Testis (tissue), 3 donors: Measurements from ENCODE around the gene TMEM107. TPM values are rescaled to one million over a fixed set of nuclear protein-coding genes. Genes with fewer than 3 reads are reported as not detected.

ENCODE experiments used
- DNase-seq: peaks from one replicate; pipeline ENCODE4 v3.0.0-alpha.2; 2019
- H3K27ac ChIP-seq, 2 donors: fragments of 200-600 bp; sonication (generic); one replicate each; pipeline ENCODE4 v1.5.1; 2019
- H3K27me3 ChIP-seq: fragments of 200-600 bp; sonication (generic); one replicate; pipeline ENCODE4 v1.5.1; 2019
- H3K36me3 ChIP-seq: fragments of 200-600 bp; sonication (generic); one replicate; pipeline ENCODE4 v1.5.1; 2017; ENCODE audit warnings: low read depth; ENCODE audit errors: missing control alignments
- H3K4me1 ChIP-seq: fragments of 200-600 bp; sonication (generic); one replicate; pipeline ENCODE4 v1.5.1; 2019
- H3K4me3 ChIP-seq, 2 donors: fragments of 200-600 bp; sonication (generic); one replicate each; pipeline ENCODE4 v1.5.1; 2017 to 2019
- H3K9me3 ChIP-seq: fragments of 200-600 bp; sonication (generic); one replicate; pipeline ENCODE4 v1.5.1; 2017
- POLR2A ChIP-seq: fragments of 450-650 bp; IDR thresholded peaks from one replicate; pipeline ENCODE4 v1.6.1; 2017; ENCODE audit warnings: antibody characterized with exemption, mild to moderate bottlenecking, moderate library complexity
- WGBS, 2 donors: methylation state at CpG; one replicate each; pipeline ENCODE4 v1.1.5; 2018; 5-methylcytosine and 5-hydroxymethylcytosine counted together
- intact Hi-C: fragments of 100-400 bp; cut with DNase I; formaldehyde crosslinking; loops from one replicate; pipeline ENCODE4 v1.15.1; 2023; ENCODE audit warnings: low total_unique reads
- polyA plus RNA-seq: library from polyadenylated mRNA; stranded (reverse); fragments of 350-450 nt; fragmentation: Illumina TruSeq; extraction: RNeasy Lipid Tissue Mini Kit (QIAGEN cat#74804); gene quantifications from one replicate; pipeline ENCODE4 v1.2.3, GENCODE V29; 2014; ENCODE audit warnings: low read depth, low replicate concordance; ENCODE audit not compliant: insufficient read depth
- total RNA-seq, 2 donors: library from RNA; depleted of rRNA; stranded (reverse); fragments of >200 nt; gene quantifications; one replicate each; pipeline ENCODE4 v1.2.3, GENCODE V29; 2016
- TF ChIP-seq, protein P1 (sequence below), 3 experiments: fragments of 450-650 bp in 2 of 3; fragments of 200-600 bp in 1 of 3; sonication (generic) in 1 of 3; IDR thresholded peaks; one replicate each; pipeline ENCODE4 v1.5.1; 2016 to 2019; ENCODE audit warnings: antibody characterized with exemption in 3 of 3, mild to moderate bottlenecking in 2 of 3, moderate library complexity in 1 of 3

Gene TMEM107
- total and polyA plus RNA-seq, 3 donors from 2014 or later = 17.2 to 31.8 (median 23.2) TPM

DNA sequence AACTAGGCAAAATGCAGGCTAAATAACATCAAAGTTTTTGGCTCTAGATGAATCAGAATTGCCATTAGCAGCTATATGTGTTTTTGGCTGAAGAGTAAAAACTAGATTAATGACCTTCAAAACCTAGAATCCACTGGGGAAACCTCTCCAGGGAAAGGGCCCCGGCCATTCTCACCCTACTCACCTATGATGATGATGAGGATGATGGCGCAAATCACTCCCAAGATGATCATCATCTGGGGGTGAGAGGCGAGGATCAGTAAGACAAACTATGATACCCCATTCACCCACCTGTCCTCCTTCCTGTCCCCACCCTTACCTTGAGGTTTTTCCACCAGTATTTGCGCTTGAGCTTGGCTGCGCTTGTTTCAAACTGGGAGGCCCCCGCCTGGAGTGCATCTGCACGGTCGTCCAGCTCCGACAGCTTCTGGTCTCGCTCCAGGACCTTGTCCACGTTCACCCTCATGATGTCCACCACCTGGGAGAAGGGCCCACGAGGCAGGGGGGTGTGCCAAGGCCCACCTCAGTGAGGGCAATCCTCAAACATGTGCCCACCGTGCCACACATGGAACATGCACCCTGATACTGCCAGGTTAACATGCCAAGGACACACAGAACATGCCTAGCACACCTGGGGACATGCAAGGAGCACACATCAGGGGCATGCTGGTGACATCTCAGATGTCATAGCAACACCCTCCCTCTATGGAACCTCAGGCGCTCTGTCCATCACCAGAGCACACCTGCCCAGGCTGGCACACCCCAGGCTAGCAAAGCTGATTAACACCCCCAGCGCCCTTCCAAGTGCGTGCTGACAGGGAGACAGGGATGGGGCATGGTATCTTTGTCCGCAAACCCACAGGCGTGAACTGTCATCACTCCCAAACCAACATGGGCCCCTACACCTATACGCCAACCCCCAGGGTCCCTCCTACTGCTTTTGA is 14.6 kb downstream of the TMEM107 start:
- H3K9me3 ChIP-seq = no peaks in the 10 kb centered on the region
- no peaks in the 10 kb centered on the region for H3K36me3 ChIP-seq
- peak overlapping the region; percentile 100 for H3K27ac ChIP-seq
- no peak for DNase-seq
- intact Hi-C loops = no loop called here
- H3K27me3 ChIP-seq = no peaks in the 10 kb centered on the region
- H3K4me3 ChIP-seq = peak overlapping the region; percentile 99 to 100
- H3K4me1 ChIP-seq = peaks cover 45% of the 10 kb centered on the region
- WGBS, 2 donors = 37 to 80% methylated on average over 4 to 19 of the region's 19 CpGs
- TF ChIP-seq POLR2A = no peak
- TF ChIP-seq, protein P1, sequence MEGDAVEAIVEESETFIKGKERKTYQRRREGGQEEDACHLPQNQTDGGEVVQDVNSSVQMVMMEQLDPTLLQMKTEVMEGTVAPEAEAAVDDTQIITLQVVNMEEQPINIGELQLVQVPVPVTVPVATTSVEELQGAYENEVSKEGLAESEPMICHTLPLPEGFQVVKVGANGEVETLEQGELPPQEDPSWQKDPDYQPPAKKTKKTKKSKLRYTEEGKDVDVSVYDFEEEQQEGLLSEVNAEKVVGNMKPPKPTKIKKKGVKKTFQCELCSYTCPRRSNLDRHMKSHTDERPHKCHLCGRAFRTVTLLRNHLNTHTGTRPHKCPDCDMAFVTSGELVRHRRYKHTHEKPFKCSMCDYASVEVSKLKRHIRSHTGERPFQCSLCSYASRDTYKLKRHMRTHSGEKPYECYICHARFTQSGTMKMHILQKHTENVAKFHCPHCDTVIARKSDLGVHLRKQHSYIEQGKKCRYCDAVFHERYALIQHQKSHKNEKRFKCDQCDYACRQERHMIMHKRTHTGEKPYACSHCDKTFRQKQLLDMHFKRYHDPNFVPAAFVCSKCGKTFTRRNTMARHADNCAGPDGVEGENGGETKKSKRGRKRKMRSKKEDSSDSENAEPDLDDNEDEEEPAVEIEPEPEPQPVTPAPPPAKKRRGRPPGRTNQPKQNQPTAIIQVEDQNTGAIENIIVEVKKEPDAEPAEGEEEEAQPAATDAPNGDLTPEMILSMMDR (IDR thresholded peaks at IDR 0.05) = no peak

DNA sequence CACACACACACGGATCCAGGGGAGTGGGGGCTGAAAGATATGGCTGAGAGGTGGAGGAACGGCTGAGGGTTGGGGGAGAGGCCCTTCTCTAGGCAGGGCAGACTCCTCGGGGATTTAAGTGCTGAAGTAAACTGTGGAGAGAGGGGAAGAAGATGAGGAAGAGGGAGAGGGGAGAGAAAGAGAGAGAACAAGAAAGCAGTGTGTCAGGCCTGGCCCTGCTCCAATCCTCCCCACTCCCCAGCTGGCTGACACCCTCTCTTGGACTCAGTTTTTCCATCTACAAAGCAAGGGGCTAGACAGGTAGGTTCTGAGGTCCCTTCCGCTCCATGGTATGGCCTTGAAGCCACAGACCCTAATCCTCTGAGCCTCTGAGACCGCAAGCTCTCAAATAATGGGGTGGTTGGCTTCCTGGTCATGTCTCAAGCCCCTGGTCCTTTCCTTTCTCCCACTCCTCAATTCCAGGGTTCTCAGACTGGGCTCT is 15.4 kb downstream of the TMEM107 start:
- DNase-seq = no peak
- intact Hi-C loops = no loop called here

GRCh38 chr17:8160224-8160577 is 16.0 kb downstream of the TMEM107 start:
- H3K36me3 ChIP-seq = no peaks in the 10 kb centered on the region
- no peaks in the 10 kb centered on the region for H3K9me3 ChIP-seq
- no peak for DNase-seq
- no peak overlapping the region for H3K4me3 ChIP-seq
- no peaks in the 10 kb centered on the region for H3K27me3 ChIP-seq
- peak overlapping the region; percentile 100 for H3K27ac ChIP-seq
- 42 to 50% methylated on average over 4 of the region's 4 CpGs for WGBS, 2 donors
- TF ChIP-seq POLR2A = no peak
- TF ChIP-seq, protein P1 (IDR thresholded peaks at IDR 0.05) = no peak
- H3K4me1 ChIP-seq = peaks cover 45% of the 10 kb centered on the region
- intact Hi-C loops = no loop called here

More for the DNA sequence above, 15.4 kb downstream of the TMEM107 start:
- H3K27me3 ChIP-seq = no peaks in the 10 kb centered on the region
- 54 to 55% methylated on average over 5 of the region's 5 CpGs for WGBS, 2 donors
- peaks cover 45% of the 10 kb centered on the region for H3K4me1 ChIP-seq
- H3K9me3 ChIP-seq = no peaks in the 10 kb centered on the region
- no peak for TF ChIP-seq POLR2A
- H3K36me3 ChIP-seq = no peaks in the 10 kb centered on the region
- no peak overlapping the region for H3K4me3 ChIP-seq
- peak overlapping the region; percentile 100 for H3K27ac ChIP-seq

DNA sequence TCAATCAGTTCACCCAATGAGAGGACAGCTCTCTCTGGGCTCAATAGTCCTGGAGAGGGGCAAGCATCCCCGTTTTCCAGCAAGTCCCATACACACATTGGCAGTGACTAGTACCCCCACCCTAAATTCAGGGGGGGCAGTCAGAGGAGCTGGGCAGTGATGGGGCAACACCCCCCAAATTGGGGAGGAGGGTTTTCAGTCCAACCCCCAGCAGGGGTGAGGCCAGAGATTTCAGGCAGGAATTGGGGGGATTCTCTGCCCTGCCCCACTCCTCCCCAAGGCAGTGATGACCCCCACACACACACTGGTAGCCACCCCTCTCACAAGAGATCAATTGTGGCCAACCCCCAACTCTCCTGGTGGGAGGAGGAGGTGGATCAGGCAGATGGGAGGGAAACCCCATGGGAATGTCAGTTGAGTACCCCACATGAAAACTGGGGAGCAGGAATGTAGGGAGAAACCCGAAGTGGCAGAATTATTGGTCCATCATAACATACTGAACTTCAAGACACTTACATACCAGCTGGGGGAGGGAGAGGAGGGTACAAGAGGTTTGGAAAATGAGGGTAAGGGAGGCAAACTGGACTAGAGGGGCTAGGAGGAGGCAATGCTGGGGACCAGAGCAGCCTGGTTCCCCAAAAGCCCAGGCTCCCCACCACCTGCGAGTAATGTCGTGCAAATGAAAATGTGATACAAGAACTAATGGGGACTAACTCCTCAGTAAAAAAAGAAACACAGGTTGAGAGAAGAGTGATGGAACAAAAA is 16.5 kb downstream of the TMEM107 start:
- H3K36me3 ChIP-seq = no peaks in the 10 kb centered on the region
- H3K9me3 ChIP-seq = no peaks in the 10 kb centered on the region
- TF ChIP-seq, protein P1 (IDR thresholded peaks at IDR 0.05) = no peak
- TF ChIP-seq POLR2A = no peak
- DNase-seq = no peak
- intact Hi-C loops = no loop called here
- peaks cover 44% of the 10 kb centered on the region for H3K4me1 ChIP-seq
- H3K27me3 ChIP-seq = no peaks in the 10 kb centered on the region
- 66 to 72% methylated on average over 4 of the region's 4 CpGs for WGBS, 2 donors
- H3K27ac ChIP-seq = peak overlapping the region; percentile 100
- H3K4me3 ChIP-seq = no peak overlapping the region

GRCh38 chr17:8159032-8159400 is 17.2 kb downstream of the TMEM107 start:
- no peak for TF ChIP-seq POLR2A
- TF ChIP-seq, protein P1 (IDR thresholded peaks at IDR 0.05) = no peak
- intact Hi-C loops = no loop called here
- peaks cover 42% of the 10 kb centered on the region for H3K4me1 ChIP-seq
- DNase-seq = no peak
- H3K27ac ChIP-seq = peak overlapping the region; percentile 100
- WGBS, 2 donors = 54 to 59% methylated on average over 3 of the region's 3 CpGs
- no peaks in the 10 kb centered on the region for H3K36me3 ChIP-seq
- H3K9me3 ChIP-seq = no peaks in the 10 kb centered on the region
- H3K4me3 ChIP-seq = no peak overlapping the region
- H3K27me3 ChIP-seq = no peaks in the 10 kb centered on the region
